HEK293 (cell line): Measurements from ENCODE around the gene ZNF8.

Experiments used
- FEZF1 ChIP-seq: fragments of 450-650 bp; formaldehyde crosslinking; IDR thresholded peaks from 2 replicates; pipeline ENCODE4 v1.5.1; 2016; ENCODE audit warnings: missing biosample characterization, missing genetic modification characterization
- SCRT1 ChIP-seq: fragments of 450-650 bp; formaldehyde crosslinking; IDR thresholded peaks from 2 replicates; pipeline ENCODE4 v1.5.1; 2016; ENCODE audit warnings: missing biosample characterization, missing genetic modification characterization, borderline replicate concordance
- TSHZ1 ChIP-seq: fragments of 450-650 bp; formaldehyde crosslinking; IDR thresholded peaks from 2 replicates; pipeline ENCODE4 v1.5.1; 2016; ENCODE audit warnings: missing biosample characterization, missing genetic modification characterization, borderline replicate concordance
- ZFP41 ChIP-seq: fragments of 450-650 bp; formaldehyde crosslinking; IDR thresholded peaks from 2 replicates; pipeline ENCODE4 v1.5.1; 2016; ENCODE audit warnings: missing biosample characterization, missing genetic modification characterization, borderline replicate concordance
- ZFP69B ChIP-seq: fragments of 450-650 bp; formaldehyde crosslinking; IDR thresholded peaks from 2 replicates; pipeline ENCODE4 v1.5.1; 2016; ENCODE audit warnings: missing biosample characterization, missing genetic modification characterization
- ZNF10 ChIP-seq: fragments of 450-650 bp; formaldehyde crosslinking; IDR thresholded peaks from 2 replicates; pipeline ENCODE4 v1.5.1; 2017; ENCODE audit warnings: missing biosample characterization, missing genetic modification characterization
- ZNF140 ChIP-seq: fragments of 450-650 bp; formaldehyde crosslinking; IDR thresholded peaks from 2 replicates; pipeline ENCODE4 v1.5.1; 2016; ENCODE audit warnings: missing biosample characterization, missing genetic modification characterization
- ZNF169 ChIP-seq: fragments of 450-650 bp; formaldehyde crosslinking; IDR thresholded peaks from 2 replicates; pipeline ENCODE4 v1.5.1; 2016; ENCODE audit warnings: missing biosample characterization, missing genetic modification characterization
- ZNF174 ChIP-seq: fragments of 450-650 bp; formaldehyde crosslinking; IDR thresholded peaks from 2 replicates; pipeline ENCODE4 v1.5.0; 2017; ENCODE audit warnings: missing biosample characterization, mild to moderate bottlenecking, missing genetic modification characterization
- ZNF19 ChIP-seq: fragments of 450-650 bp; formaldehyde crosslinking; IDR thresholded peaks from 2 replicates; pipeline ENCODE4; 2016; ENCODE audit warnings: missing biosample characterization, missing genetic modification characterization, low read depth
- ZNF2 ChIP-seq: fragments of 450-650 bp; formaldehyde crosslinking; IDR thresholded peaks from 2 replicates; pipeline ENCODE4 v1.5.1; 2016; ENCODE audit warnings: missing biosample characterization, missing genetic modification characterization
- ZNF223 ChIP-seq: fragments of 450-650 bp; formaldehyde crosslinking; IDR thresholded peaks from 2 replicates; pipeline ENCODE4 v1.5.1; 2016; ENCODE audit warnings: missing biosample characterization, missing genetic modification characterization
- ZNF274 ChIP-seq, 2 experiments: fragments of 200-500 bp in 1 of 2; fragments of 450-650 bp in 1 of 2; sonication (Bioruptor generic) in 1 of 2; formaldehyde crosslinking in 1 of 2; IDR thresholded peaks; 2 replicates each; pipeline versions ENCODE4 v1.5.1 to v1.6.1; 2014 to 2016; ENCODE audit warnings: borderline replicate concordance in 1 of 2, inconsistent platforms in 1 of 2, low read length in 1 of 2, missing biosample characterization in 1 of 2, missing genetic modification characterization in 1 of 2
- ZNF292 ChIP-seq: fragments of 450-650 bp; formaldehyde crosslinking; IDR thresholded peaks from 2 replicates; pipeline ENCODE4 v1.5.1; 2016; ENCODE audit warnings: low read depth, missing biosample characterization, missing genetic modification characterization, borderline replicate concordance
- ZNF394 ChIP-seq: fragments of 450-650 bp; formaldehyde crosslinking; IDR thresholded peaks from 2 replicates; pipeline ENCODE4 v1.5.1; 2016; ENCODE audit warnings: missing biosample characterization, missing genetic modification characterization, mild to moderate bottlenecking, moderate library complexity, borderline replicate concordance
- ZNF501 ChIP-seq: fragments of 450-650 bp; formaldehyde crosslinking; IDR thresholded peaks from 2 replicates; pipeline ENCODE4 v1.5.1; 2016; ENCODE audit warnings: missing biosample characterization, missing genetic modification characterization
- ZNF529 ChIP-seq: fragments of 450-650 bp; formaldehyde crosslinking; IDR thresholded peaks from 2 replicates; pipeline ENCODE4 v1.5.1; 2017; ENCODE audit warnings: missing genetic modification characterization, missing biosample characterization; ENCODE audit not compliant: insufficient replicate concordance
- ZNF600 ChIP-seq: fragments of 450-650 bp; formaldehyde crosslinking; IDR thresholded peaks from 2 replicates; pipeline ENCODE4 v1.5.1; 2016; ENCODE audit warnings: missing biosample characterization, missing genetic modification characterization
- ZNF660 ChIP-seq: fragments of 450-650 bp; IDR thresholded peaks from 2 replicates; pipeline ENCODE4 v1.5.1; 2018; ENCODE audit warnings: missing biosample characterization, mild to moderate bottlenecking, missing genetic modification characterization
- ZNF837 ChIP-seq: fragments of 450-650 bp; formaldehyde crosslinking; IDR thresholded peaks from 2 replicates; pipeline ENCODE4 v1.5.1; 2016; ENCODE audit warnings: missing biosample characterization, missing genetic modification characterization
- ZSCAN18 ChIP-seq: fragments of 450-650 bp; formaldehyde crosslinking; IDR thresholded peaks from 2 replicates; pipeline ENCODE4 v1.5.1; 2016; ENCODE audit warnings: missing biosample characterization, missing genetic modification characterization
- ZSCAN4 ChIP-seq: fragments of 450-650 bp; formaldehyde crosslinking; IDR thresholded peaks from 2 replicates; pipeline ENCODE4 v1.5.1; 2017; ENCODE audit warnings: missing biosample characterization, missing genetic modification characterization
- TF ChIP-seq, protein P1 (sequence below): IDR thresholded peaks from 2 replicates; pipeline ENCODE4 v1.6.1; 2011; ENCODE audit warnings: mild to moderate bottlenecking, low read depth, low read length, borderline replicate concordance
- TF ChIP-seq, protein P2 (sequence below): fragments of 450-650 bp; formaldehyde crosslinking; IDR thresholded peaks from 2 replicates; pipeline ENCODE4 v1.5.1; 2016; ENCODE audit warnings: missing biosample characterization, missing genetic modification characterization, borderline replicate concordance

Gene ZNF8

DNA sequence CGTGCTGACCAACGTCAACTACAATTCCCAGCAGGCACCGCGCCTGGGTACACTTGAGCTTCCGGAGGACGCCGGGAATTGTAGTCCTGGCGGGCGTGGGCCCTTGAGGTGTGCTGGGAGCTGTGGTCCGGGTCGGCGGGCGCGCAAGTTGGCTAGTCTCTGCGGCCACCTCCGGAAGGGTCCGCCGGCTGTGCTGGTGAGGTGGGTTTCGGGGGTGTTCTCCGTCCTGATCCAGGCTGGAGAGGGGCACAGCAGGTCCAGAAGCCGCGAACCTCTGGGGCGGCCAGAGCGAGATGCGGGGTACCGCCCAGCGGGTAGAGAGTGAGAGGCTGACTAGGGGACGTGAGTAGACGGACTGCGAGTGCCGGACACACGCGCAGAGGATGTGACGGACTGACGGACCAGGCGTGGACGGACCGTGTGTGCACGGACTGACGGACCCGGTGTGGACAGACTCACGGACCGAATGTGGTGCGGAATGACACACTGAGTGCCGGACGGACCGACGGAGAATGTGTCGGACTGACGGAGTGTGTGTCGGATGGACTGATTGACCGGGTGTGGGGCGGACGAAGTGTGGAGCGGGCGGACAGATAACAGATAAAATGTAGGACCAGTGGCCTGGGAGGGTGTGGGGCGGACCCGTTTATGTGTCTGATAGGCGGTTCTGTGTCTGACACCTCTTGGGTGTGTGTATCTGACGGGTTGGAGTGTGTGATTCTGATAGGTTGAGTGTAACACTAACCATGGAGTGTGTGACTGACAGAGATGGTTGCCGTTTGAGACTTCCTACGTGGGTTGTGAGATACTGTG lies 48.4 kb downstream of the ZNF8 start, which contains the start of gene ZSCAN22 (continued):
- TF ChIP-seq ZSCAN4 = peak; percentile 87
- TF ChIP-seq ZNF2 (tag by site-specific recombination) = peak; percentile 97
- TF ChIP-seq ZNF10 (tag by site-specific recombination) = peak; percentile 87
- no peak for TF ChIP-seq ZNF837 (tag by site-specific recombination)
- TF ChIP-seq SCRT1 (tag by site-specific recombination) = no peak
- TF ChIP-seq ZSCAN18 (tag by site-specific recombination) = no peak; the same call in 1 of the 2 replicates
- TF ChIP-seq ZNF19 (tag by site-specific recombination) = no peak
- TF ChIP-seq, protein P1, sequence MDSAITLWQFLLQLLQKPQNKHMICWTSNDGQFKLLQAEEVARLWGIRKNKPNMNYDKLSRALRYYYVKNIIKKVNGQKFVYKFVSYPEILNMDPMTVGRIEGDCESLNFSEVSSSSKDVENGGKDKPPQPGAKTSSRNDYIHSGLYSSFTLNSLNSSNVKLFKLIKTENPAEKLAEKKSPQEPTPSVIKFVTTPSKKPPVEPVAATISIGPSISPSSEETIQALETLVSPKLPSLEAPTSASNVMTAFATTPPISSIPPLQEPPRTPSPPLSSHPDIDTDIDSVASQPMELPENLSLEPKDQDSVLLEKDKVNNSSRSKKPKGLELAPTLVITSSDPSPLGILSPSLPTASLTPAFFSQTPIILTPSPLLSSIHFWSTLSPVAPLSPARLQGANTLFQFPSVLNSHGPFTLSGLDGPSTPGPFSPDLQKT = no peak
- TF ChIP-seq TSHZ1 (tag by site-specific recombination) = no peak
- TF ChIP-seq ZNF140 (tag by site-specific recombination) = no peak
- no peak for TF ChIP-seq ZNF292 (tag by site-specific recombination)
- TF ChIP-seq ZNF169 (tag by site-specific recombination) = no peak
- TF ChIP-seq ZFP41 (tag by site-specific recombination) = peak; percentile 38; the same call in 1 of the 2 replicates
- TF ChIP-seq ZNF174 (tag by site-specific recombination) = no peak
- TF ChIP-seq, protein P2, sequence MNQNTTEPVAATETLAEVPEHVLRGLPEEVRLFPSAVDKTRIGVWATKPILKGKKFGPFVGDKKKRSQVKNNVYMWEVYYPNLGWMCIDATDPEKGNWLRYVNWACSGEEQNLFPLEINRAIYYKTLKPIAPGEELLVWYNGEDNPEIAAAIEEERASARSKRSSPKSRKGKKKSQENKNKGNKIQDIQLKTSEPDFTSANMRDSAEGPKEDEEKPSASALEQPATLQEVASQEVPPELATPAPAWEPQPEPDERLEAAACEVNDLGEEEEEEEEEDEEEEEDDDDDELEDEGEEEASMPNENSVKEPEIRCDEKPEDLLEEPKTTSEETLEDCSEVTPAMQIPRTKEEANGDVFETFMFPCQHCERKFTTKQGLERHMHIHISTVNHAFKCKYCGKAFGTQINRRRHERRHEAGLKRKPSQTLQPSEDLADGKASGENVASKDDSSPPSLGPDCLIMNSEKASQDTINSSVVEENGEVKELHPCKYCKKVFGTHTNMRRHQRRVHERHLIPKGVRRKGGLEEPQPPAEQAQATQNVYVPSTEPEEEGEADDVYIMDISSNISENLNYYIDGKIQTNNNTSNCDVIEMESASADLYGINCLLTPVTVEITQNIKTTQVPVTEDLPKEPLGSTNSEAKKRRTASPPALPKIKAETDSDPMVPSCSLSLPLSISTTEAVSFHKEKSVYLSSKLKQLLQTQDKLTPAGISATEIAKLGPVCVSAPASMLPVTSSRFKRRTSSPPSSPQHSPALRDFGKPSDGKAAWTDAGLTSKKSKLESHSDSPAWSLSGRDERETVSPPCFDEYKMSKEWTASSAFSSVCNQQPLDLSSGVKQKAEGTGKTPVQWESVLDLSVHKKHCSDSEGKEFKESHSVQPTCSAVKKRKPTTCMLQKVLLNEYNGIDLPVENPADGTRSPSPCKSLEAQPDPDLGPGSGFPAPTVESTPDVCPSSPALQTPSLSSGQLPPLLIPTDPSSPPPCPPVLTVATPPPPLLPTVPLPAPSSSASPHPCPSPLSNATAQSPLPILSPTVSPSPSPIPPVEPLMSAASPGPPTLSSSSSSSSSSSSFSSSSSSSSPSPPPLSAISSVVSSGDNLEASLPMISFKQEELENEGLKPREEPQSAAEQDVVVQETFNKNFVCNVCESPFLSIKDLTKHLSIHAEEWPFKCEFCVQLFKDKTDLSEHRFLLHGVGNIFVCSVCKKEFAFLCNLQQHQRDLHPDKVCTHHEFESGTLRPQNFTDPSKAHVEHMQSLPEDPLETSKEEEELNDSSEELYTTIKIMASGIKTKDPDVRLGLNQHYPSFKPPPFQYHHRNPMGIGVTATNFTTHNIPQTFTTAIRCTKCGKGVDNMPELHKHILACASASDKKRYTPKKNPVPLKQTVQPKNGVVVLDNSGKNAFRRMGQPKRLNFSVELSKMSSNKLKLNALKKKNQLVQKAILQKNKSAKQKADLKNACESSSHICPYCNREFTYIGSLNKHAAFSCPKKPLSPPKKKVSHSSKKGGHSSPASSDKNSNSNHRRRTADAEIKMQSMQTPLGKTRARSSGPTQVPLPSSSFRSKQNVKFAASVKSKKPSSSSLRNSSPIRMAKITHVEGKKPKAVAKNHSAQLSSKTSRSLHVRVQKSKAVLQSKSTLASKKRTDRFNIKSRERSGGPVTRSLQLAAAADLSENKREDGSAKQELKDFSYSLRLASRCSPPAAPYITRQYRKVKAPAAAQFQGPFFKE (tag by site-specific recombination) = no peak
- no peak; the same call in 1 of the 2 replicates for TF ChIP-seq ZNF223 (tag by site-specific recombination)
- peak; percentile 69; the same call in 1 of the 2 replicates for TF ChIP-seq ZNF394
- TF ChIP-seq ZNF501 (tag by site-specific recombination) = peak; percentile 99
- TF ChIP-seq ZNF660 (tag by site-specific recombination) = peak; percentile 90
- TF ChIP-seq ZNF274 (IDR thresholded peaks at IDR 0.05; ENCODE audit: low read length) = no peak
- TF ChIP-seq ZNF274 (tag by site-specific recombination; IDR thresholded peaks at IDR 0.05; ENCODE audit: borderline replicate concordance) = no peak
- no peak for TF ChIP-seq ZNF529 (tag by site-specific recombination)
- TF ChIP-seq FEZF1 (tag by site-specific recombination) = peak; percentile 50
- TF ChIP-seq ZFP69B (tag by site-specific recombination) = peak; percentile 82
- TF ChIP-seq ZNF600 (tag by site-specific recombination) = peak; percentile 90
